HG03159 (cell line): ENCODE data around the gene DDIT4L.
"Not testable (repeated sequence)": the region's sequence is repeated elsewhere in the genome, so short reads cannot be mapped to it uniquely, and the experiment has no call there.

ENCODE experiments used
- ATAC-seq: cut with Tn5 transposase; IDR thresholded peaks from one replicate; pipeline ENCODE4 v1.9.1; 2021; ENCODE audit warnings: mild to moderate bottlenecking, moderate library complexity; ENCODE audit not compliant: unreplicated experiment

Gene DDIT4L

GRCh38 chr4:100166297-100167039, 23.8 kb downstream of the DDIT4L start:
- ATAC-seq = no peak

- no peak for ATAC-seq
These were observed 24.5 kb downstream of the DDIT4L start for GRCh38 chr4:100165809-100166208.

GRCh38 chr4:100164808-100165760, 25.2 kb downstream of the DDIT4L start:
- no peak for ATAC-seq

GRCh38 chr4:100162027-100162685, 28.1 kb downstream of the DDIT4L start:
- ATAC-seq = peak; percentile 73

GRCh38 chr4:100149190-100149589, 41.1 kb downstream of the DDIT4L start:
- ATAC-seq = no peak

- no peak for ATAC-seq
These were observed 42.6 kb downstream of the DDIT4L start for GRCh38 chr4:100147684-100148083.

- ATAC-seq = no peak
These were observed 43.1 kb downstream of the DDIT4L start for GRCh38 chr4:100147198-100147597.

GRCh38 chr4:100146756-100147155, 43.5 kb downstream of the DDIT4L start:
- ATAC-seq = no peak

GRCh38 chr4:100137320-100137719, 52.9 kb downstream of the DDIT4L start:
- ATAC-seq = not testable (repeated sequence)
